ENCODE data around the gene TAGLN2.

Gene TAGLN2

GRCh38 chr1:159880430-159880829 is 44.9 kb downstream of the TAGLN2 start:
- H3K14ac ChIP-seq (ENCODE audit: low read length in 2 of 2) = no peak overlapping the region
- no peak overlapping the region for H3K4me3 ChIP-seq (ENCODE audit: insufficient read depth in 1 of 2, low read depth in 1 of 2, low read length in 2 of 2)
- no peak overlapping the region for H2BK15ac ChIP-seq (ENCODE audit: low read depth, poor library complexity, severe bottlenecking)
- DNase-seq = peak; percentile 18
- H3K4me2 ChIP-seq (ENCODE audit: low read length, poor library complexity, severe bottlenecking) = no peak overlapping the region
- no peak overlapping the region for H4K91ac ChIP-seq (ENCODE audit: low read length)
- peak overlapping the region in 1 of 2 experiments; percentile 34 for H3K18ac ChIP-seq (ENCODE audit: low read depth in 1 of 2, low read length in 2 of 2)
- no peak overlapping the region for H2BK120ac ChIP-seq (ENCODE audit: low read depth, low read length)
- H3K27ac ChIP-seq (ENCODE audit: low read length, poor library complexity, severe bottlenecking) = no peak overlapping the region
- no peak overlapping the region for H3K4ac ChIP-seq (ENCODE audit: low read depth in 1 of 2, low read length in 2 of 2)
- peak overlapping the region; percentile 72 for H2AK5ac ChIP-seq (ENCODE audit: low read length, severe bottlenecking)
- whole genome bisulfite sequencing = 83% methylated on average over 3 of the region's 3 CpGs
- no peaks in the 10 kb centered on the region for H3K36me3 ChIP-seq (ENCODE audit: control insufficient read depth in 1 of 2, insufficient read depth in 2 of 2, low read depth in 1 of 2, low read length in 2 of 2)
- no peak overlapping the region for H2BK5ac ChIP-seq (ENCODE audit: low read depth, low read length, poor library complexity, severe bottlenecking)
- H3K9ac ChIP-seq (ENCODE audit: low read length) = no peak overlapping the region
- no peaks in the 10 kb centered on the region for H3K79me1 ChIP-seq (replicated peaks; ENCODE audit: low read length, poor library complexity, severe bottlenecking)
- peak overlapping the region; percentile 15 to 38 for H2BK12ac ChIP-seq (ENCODE audit: low read length in 2 of 2)
- H3K27me3 ChIP-seq (ENCODE audit: control insufficient read depth in 1 of 2, insufficient read depth in 1 of 2, low read length in 2 of 2) = no peaks in the 10 kb centered on the region
- H2AFZ ChIP-seq (ENCODE audit: low read depth, low read length) = no peak overlapping the region
- H4K8ac ChIP-seq (ENCODE audit: low read length) = peak overlapping the region; percentile 29
- no peaks in the 10 kb centered on the region for H3K9me3 ChIP-seq (ENCODE audit: control insufficient read depth, low read length)
- peaks cover 10% of the 10 kb centered on the region for H3K4me1 ChIP-seq (ENCODE audit: control insufficient read depth, insufficient read depth, low read depth, low read length)
- H3K23ac ChIP-seq (ENCODE audit: low read length in 2 of 2) = no peak overlapping the region

- 57% methylated on average over 4 of the region's 4 CpGs for WGBS
Measured at GRCh38 chr1:159879977-159880376, 45.3 kb downstream of the TAGLN2 start.

GRCh38 chr1:159879136-159879535 is 46.2 kb downstream of the TAGLN2 start:
- 100% methylated on average over 1 of the region's 3 CpGs for WGBS
- Histone ChIP-seq H3K9me3 (ENCODE audit: control insufficient read depth, low read length) (no peaks in the 10 kb centered on the region), H3K4me1 (ENCODE audit: control insufficient read depth, insufficient read depth, low read depth, low read length) (peaks cover 10% of the 10 kb centered on the region), H3K27me3 (ENCODE audit: control insufficient read depth in 1 of 2, insufficient read depth in 1 of 2, low read length in 2 of 2) (no peaks in the 10 kb centered on the region), H2AK5ac (ENCODE audit: low read length, severe bottlenecking) (no peak overlapping the region), H3K18ac (ENCODE audit: low read depth in 1 of 2, low read length in 2 of 2) (no peak overlapping the region), H3K79me1 (replicated peaks; ENCODE audit: low read length, poor library complexity, severe bottlenecking) (no peaks in the 10 kb centered on the region), H3K4me2 (ENCODE audit: low read length, poor library complexity, severe bottlenecking) (no peak overlapping the region), H2BK15ac (ENCODE audit: low read depth, poor library complexity, severe bottlenecking) (no peak overlapping the region), H4K91ac (ENCODE audit: low read length) (no peak overlapping the region), H3K4ac (ENCODE audit: low read depth in 1 of 2, low read length in 2 of 2) (no peak overlapping the region), H2BK5ac (ENCODE audit: low read depth, low read length, poor library complexity, severe bottlenecking) (no peak overlapping the region), H3K14ac (ENCODE audit: low read length in 2 of 2) (no peak overlapping the region), H4K8ac (ENCODE audit: low read length) (no peak overlapping the region), H3K27ac (ENCODE audit: low read length, poor library complexity, severe bottlenecking) (no peak overlapping the region), H3K4me3 (ENCODE audit: insufficient read depth in 1 of 2, low read depth in 1 of 2, low read length in 2 of 2) (no peak overlapping the region), H2BK120ac (ENCODE audit: low read depth, low read length) (no peak overlapping the region), H2BK12ac (ENCODE audit: low read length in 2 of 2) (no peak overlapping the region), H3K9ac (ENCODE audit: low read length) (no peak overlapping the region), H3K23ac (ENCODE audit: low read length in 2 of 2) (no peak overlapping the region), H3K36me3 (ENCODE audit: control insufficient read depth in 1 of 2, insufficient read depth in 2 of 2, low read depth in 1 of 2, low read length in 2 of 2) (no peaks in the 10 kb centered on the region), H2AFZ (ENCODE audit: low read depth, low read length) (no peak overlapping the region)
- no peak for DNase-seq

More at GRCh38 chr1:159879977-159880376, 45.3 kb downstream of the TAGLN2 start:
- H4K8ac ChIP-seq (ENCODE audit: low read length) = no peak overlapping the region
- H2AK5ac ChIP-seq (ENCODE audit: low read length, severe bottlenecking) = no peak overlapping the region
- no peak overlapping the region for H2BK120ac ChIP-seq (ENCODE audit: low read depth, low read length)
- no peaks in the 10 kb centered on the region for H3K36me3 ChIP-seq (ENCODE audit: control insufficient read depth in 1 of 2, insufficient read depth in 2 of 2, low read depth in 1 of 2, low read length in 2 of 2)
- H3K4me1 ChIP-seq (ENCODE audit: control insufficient read depth, insufficient read depth, low read depth, low read length) = peaks cover 10% of the 10 kb centered on the region
- no peak overlapping the region for H3K18ac ChIP-seq (ENCODE audit: low read depth in 1 of 2, low read length in 2 of 2)
- no peak overlapping the region for H2AFZ ChIP-seq (ENCODE audit: low read depth, low read length)
- no peak overlapping the region for H4K91ac ChIP-seq (ENCODE audit: low read length)
- H3K27ac ChIP-seq (ENCODE audit: low read length, poor library complexity, severe bottlenecking) = no peak overlapping the region
- H3K4me3 ChIP-seq (ENCODE audit: insufficient read depth in 1 of 2, low read depth in 1 of 2, low read length in 2 of 2) = no peak overlapping the region
- H2BK15ac ChIP-seq (ENCODE audit: low read depth, poor library complexity, severe bottlenecking) = no peak overlapping the region
- H2BK12ac ChIP-seq (ENCODE audit: low read length in 2 of 2) = no peak overlapping the region
- H3K79me1 ChIP-seq (replicated peaks; ENCODE audit: low read length, poor library complexity, severe bottlenecking) = no peaks in the 10 kb centered on the region
- DNase-seq = peak; percentile 76
- H2BK5ac ChIP-seq (ENCODE audit: low read depth, low read length, poor library complexity, severe bottlenecking) = no peak overlapping the region
- H3K9me3 ChIP-seq (ENCODE audit: control insufficient read depth, low read length) = no peaks in the 10 kb centered on the region
- no peaks in the 10 kb centered on the region for H3K27me3 ChIP-seq (ENCODE audit: control insufficient read depth in 1 of 2, insufficient read depth in 1 of 2, low read length in 2 of 2)
- no peak overlapping the region for H3K4me2 ChIP-seq (ENCODE audit: low read length, poor library complexity, severe bottlenecking)
- no peak overlapping the region for H3K4ac ChIP-seq (ENCODE audit: low read depth in 1 of 2, low read length in 2 of 2)
- H3K23ac ChIP-seq (ENCODE audit: low read length in 2 of 2) = no peak overlapping the region
- H3K9ac ChIP-seq (ENCODE audit: low read length) = no peak overlapping the region
- no peak overlapping the region for H3K14ac ChIP-seq (ENCODE audit: low read length in 2 of 2)

GRCh38 chr1:159877695-159878444 is 47.4 kb downstream of the TAGLN2 start:
- H4K8ac ChIP-seq (ENCODE audit: low read length) = no peak overlapping the region
- H3K4ac ChIP-seq (ENCODE audit: low read depth in 1 of 2, low read length in 2 of 2) = no peak overlapping the region
- H4K91ac ChIP-seq (ENCODE audit: low read length) = no peak overlapping the region
- no peaks in the 10 kb centered on the region for H3K79me1 ChIP-seq (replicated peaks; ENCODE audit: low read length, poor library complexity, severe bottlenecking)
- no peak overlapping the region for H3K14ac ChIP-seq (ENCODE audit: low read length in 2 of 2)
- H2BK12ac ChIP-seq (ENCODE audit: low read length in 2 of 2) = no peak overlapping the region
- H3K9ac ChIP-seq (ENCODE audit: low read length) = no peak overlapping the region
- H3K36me3 ChIP-seq (ENCODE audit: control insufficient read depth in 1 of 2, insufficient read depth in 2 of 2, low read depth in 1 of 2, low read length in 2 of 2) = peaks cover 0 to 4% of the 10 kb centered on the region in 2 experiments
- peaks cover 11% of the 10 kb centered on the region for H3K4me1 ChIP-seq (ENCODE audit: control insufficient read depth, insufficient read depth, low read depth, low read length)
- no peak overlapping the region for H3K23ac ChIP-seq (ENCODE audit: low read length in 2 of 2)
- H3K27ac ChIP-seq (ENCODE audit: low read length, poor library complexity, severe bottlenecking) = no peak overlapping the region
- no peaks in the 10 kb centered on the region for H3K9me3 ChIP-seq (ENCODE audit: control insufficient read depth, low read length)
- no peaks in the 10 kb centered on the region for H3K27me3 ChIP-seq (ENCODE audit: control insufficient read depth in 1 of 2, insufficient read depth in 1 of 2, low read length in 2 of 2)
- H2BK120ac ChIP-seq (ENCODE audit: low read depth, low read length) = no peak overlapping the region
- no peak overlapping the region for H3K18ac ChIP-seq (ENCODE audit: low read depth in 1 of 2, low read length in 2 of 2)
- H2BK15ac ChIP-seq (ENCODE audit: low read depth, poor library complexity, severe bottlenecking) = no peak overlapping the region
- no peak overlapping the region for H2AFZ ChIP-seq (ENCODE audit: low read depth, low read length)
- DNase-seq = no peak
- no peak overlapping the region for H3K4me2 ChIP-seq (ENCODE audit: low read length, poor library complexity, severe bottlenecking)
- H2AK5ac ChIP-seq (ENCODE audit: low read length, severe bottlenecking) = no peak overlapping the region
- H3K4me3 ChIP-seq (ENCODE audit: insufficient read depth in 1 of 2, low read depth in 1 of 2, low read length in 2 of 2) = no peak overlapping the region
- no peak overlapping the region for H2BK5ac ChIP-seq (ENCODE audit: low read depth, low read length, poor library complexity, severe bottlenecking)
- 95% methylated on average over 5 of the region's 6 CpGs for WGBS
